HEK293 (cell line): ENCODE measurements around the gene ZNF337.
"Not testable (repeated sequence)": the region's sequence is repeated elsewhere in the genome, so short reads cannot be mapped to it uniquely, and the experiment has no call there.

Source experiments
- AEBP2 ChIP-seq: fragments of 450-650 bp; formaldehyde crosslinking; IDR thresholded peaks from 2 replicates; pipeline ENCODE4 v1.5.1; 2016; ENCODE audit warnings: missing biosample characterization, missing genetic modification characterization, borderline replicate concordance
- CTCF ChIP-seq: fragments of 450-650 bp; formaldehyde crosslinking; IDR thresholded peaks from 2 replicates; pipeline ENCODE4 v1.5.1; 2016; ENCODE audit warnings: missing biosample characterization, missing genetic modification characterization
- HIC1 ChIP-seq: fragments of 450-650 bp; formaldehyde crosslinking; IDR thresholded peaks from 2 replicates; pipeline ENCODE4 v1.5.1; 2016; ENCODE audit warnings: missing biosample characterization, missing genetic modification characterization
- PBX3 ChIP-seq: sonication (generic); formaldehyde crosslinking; IDR thresholded peaks from 2 replicates; pipeline ENCODE4 v1.8.1; 2022; ENCODE audit warnings: mild to moderate bottlenecking, moderate library complexity, missing genetic modification reagents
- ZNF23 ChIP-seq: fragments of 450-650 bp; formaldehyde crosslinking; IDR thresholded peaks from 2 replicates; pipeline ENCODE4 v1.5.1; 2016; ENCODE audit warnings: missing biosample characterization, missing genetic modification characterization, borderline replicate concordance
- ZNF423 ChIP-seq: fragments of 450-650 bp; formaldehyde crosslinking; IDR thresholded peaks from 2 replicates; pipeline ENCODE4 v1.5.1; 2016; ENCODE audit warnings: missing biosample characterization, missing genetic modification characterization

GRCh38 chr20:25630615-25631014, 66.0 kb downstream of the ZNF337 start:
- TF ChIP-seq CTCF (tag by site-specific recombination); ZNF23 (tag by site-specific recombination); AEBP2 (tag by site-specific recombination); ZNF423 (tag by site-specific recombination); HIC1 (tag by site-specific recombination); PBX3 (CRISPR knock-in tag): not testable (repeated sequence)
